ENCODE data around the gene NAV2. TPM values are rescaled to one million over a fixed set of nuclear protein-coding genes. Genes with fewer than 3 reads are reported as not detected.

Gene NAV2
- total RNA-seq, 1 experiment from 2014 or later = 2.1 TPM

DNA sequence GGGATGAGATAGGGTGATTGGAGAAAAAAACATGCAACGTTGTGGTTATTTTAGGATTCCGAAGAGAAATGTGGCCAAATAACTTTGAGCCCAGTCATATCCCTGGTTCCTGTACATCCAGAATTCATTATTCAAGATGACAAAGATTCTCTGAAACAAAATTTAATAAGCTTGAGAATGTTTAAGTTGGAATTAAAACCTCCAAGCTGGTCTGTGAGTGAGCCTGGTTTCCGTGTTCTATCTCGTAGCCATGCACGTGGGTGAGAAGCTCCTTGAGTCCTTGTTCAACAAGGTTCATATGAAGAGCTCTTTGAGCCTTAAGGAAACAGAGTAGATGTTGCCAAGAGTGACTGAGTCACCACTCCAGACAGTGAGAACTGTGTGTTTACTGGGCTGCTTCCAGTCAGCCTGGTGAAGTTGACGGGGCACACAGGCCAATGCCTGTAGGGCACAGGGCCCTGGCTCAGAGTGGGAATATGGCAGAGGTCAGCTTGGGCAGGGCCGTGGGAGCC lies 206.5 kb downstream of the NAV2 start:
- ATAC-seq = 0 out of 2 replicates have a peak, but pooled peaks have one; percentile 32

More for the DNA sequence above, 206.5 kb downstream of the NAV2 start:
- H3K9me2 ChIP-seq (ENCODE audit: insufficient read depth) = no peaks in the 10 kb centered on the region
- no peaks in the 10 kb centered on the region for H3K36me3 ChIP-seq (ENCODE audit: control insufficient read depth in 1 of 2, insufficient read depth in 2 of 2, low read length in 2 of 2)
- no TSS peak for BruUV-seq (replicated peaks)
- no peaks in the 10 kb centered on the region for H4K20me1 ChIP-seq (ENCODE audit: insufficient read depth)
- H3K4me1 ChIP-seq (ENCODE audit: control insufficient read depth in 1 of 2, insufficient read depth in 2 of 2, low read length in 2 of 2) = peaks cover 0 to 11% of the 10 kb centered on the region in 2 experiments; a peak in 1 of 4 replicates
- TF ChIP-seq SIN3A (IDR thresholded peaks at IDR 0.05; ENCODE audit: low read depth) (no peak), CBX3 (IDR thresholded peaks at IDR 0.05; ENCODE audit: low read depth) (no peak), SP1 (IDR thresholded peaks at IDR 0.05; ENCODE audit: low read depth) (no peak), RAD21 (IDR thresholded peaks at IDR 0.05; ENCODE audit: low read depth) (no peak), ZNF274 (IDR thresholded peaks at IDR 0.05; ENCODE audit: low read depth, low read length) (no peak), EZH2 (IDR thresholded peaks at IDR 0.05) (no peak), REST (IDR thresholded peaks at IDR 0.05; ENCODE audit: low read depth) (no peak), CEBPB (IDR thresholded peaks at IDR 0.05; ENCODE audit: low read depth) (no peak), POLR2A (IDR thresholded peaks at IDR 0.05; ENCODE audit: borderline replicate concordance, extremely low read depth, insufficient read depth, insufficient read length) (no peak), SRF (IDR thresholded peaks at IDR 0.05; ENCODE audit: low read depth) (no peak), ATF3 (IDR thresholded peaks at IDR 0.05) (no peak), JUND (IDR thresholded peaks at IDR 0.05) (no peak)
- TF ChIP-seq, protein P1, sequence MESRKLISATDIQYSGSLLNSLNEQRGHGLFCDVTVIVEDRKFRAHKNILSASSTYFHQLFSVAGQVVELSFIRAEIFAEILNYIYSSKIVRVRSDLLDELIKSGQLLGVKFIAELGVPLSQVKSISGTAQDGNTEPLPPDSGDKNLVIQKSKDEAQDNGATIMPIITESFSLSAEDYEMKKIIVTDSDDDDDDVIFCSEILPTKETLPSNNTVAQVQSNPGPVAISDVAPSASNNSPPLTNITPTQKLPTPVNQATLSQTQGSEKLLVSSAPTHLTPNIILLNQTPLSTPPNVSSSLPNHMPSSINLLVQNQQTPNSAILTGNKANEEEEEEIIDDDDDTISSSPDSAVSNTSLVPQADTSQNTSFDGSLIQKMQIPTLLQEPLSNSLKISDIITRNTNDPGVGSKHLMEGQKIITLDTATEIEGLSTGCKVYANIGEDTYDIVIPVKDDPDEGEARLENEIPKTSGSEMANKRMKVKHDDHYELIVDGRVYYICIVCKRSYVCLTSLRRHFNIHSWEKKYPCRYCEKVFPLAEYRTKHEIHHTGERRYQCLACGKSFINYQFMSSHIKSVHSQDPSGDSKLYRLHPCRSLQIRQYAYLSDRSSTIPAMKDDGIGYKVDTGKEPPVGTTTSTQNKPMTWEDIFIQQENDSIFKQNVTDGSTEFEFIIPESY (IDR thresholded peaks at IDR 0.05; ENCODE audit: extremely low read depth, insufficient replicate concordance, low read length) = no peak
- TF ChIP-seq, protein P2, sequence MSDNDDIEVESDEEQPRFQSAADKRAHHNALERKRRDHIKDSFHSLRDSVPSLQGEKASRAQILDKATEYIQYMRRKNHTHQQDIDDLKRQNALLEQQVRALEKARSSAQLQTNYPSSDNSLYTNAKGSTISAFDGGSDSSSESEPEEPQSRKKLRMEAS (IDR thresholded peaks at IDR 0.05) = no peak
- RAD21 ChIA-PET (ENCODE audit: low non-redundant PET in 1 of 2, low total read pairs in 2 of 2, uncharacterized antibody in 2 of 2, unreplicated experiment in 2 of 2) = interaction anchor here in 1 of 2 experiments (1.1 kb wide), 1 partner anchor 13 kb away, joined by 3 read pairs; no protein-coding TSS in a partner anchor
- intact Hi-C loops (cut with micrococcal nuclease) = no loop called here
- POLR2A ChIA-PET = no interaction called here
- H3K4me2 ChIP-seq (ENCODE audit: low read length) = no peak overlapping the region
- no peak overlapping the region for H3K9ac ChIP-seq (ENCODE audit: low read length)
- H3K4me3 ChIP-seq (replicated peaks in 1 of 2; ENCODE audit: low read depth in 1 of 2, low read length in 2 of 2) = no peak overlapping the region
- peaks cover 22% of the 10 kb centered on the region; the same call in 1 of the 2 replicates for H3K27me3 ChIP-seq (ENCODE audit: insufficient read depth, low read length)
- CTCF ChIA-PET = interaction anchor here (1.2 to 1.5 kb wide), 2 partner anchors 16 to 35 kb away, joined by 3 to 5 read pairs; no protein-coding TSS in a partner anchor
- no peaks in the 10 kb centered on the region for H3K79me2 ChIP-seq (ENCODE audit: insufficient read depth, low read length)
- H3K9me3 ChIP-seq (ENCODE audit: control insufficient read depth in 1 of 2, insufficient read depth in 1 of 2, low read depth in 1 of 2, low read length in 2 of 2) = no peaks in the 10 kb centered on the region
- no peak overlapping the region for H2AFZ ChIP-seq (ENCODE audit: low read depth, low read length, poor library complexity, severe bottlenecking)
- no peak for DNase-seq (ENCODE audit: low read depth, low spot score)
- H3K27ac ChIP-seq (ENCODE audit: low read depth, low read length) = no peak overlapping the region

Measured in HCT116 (cell line).